PC-9 (cell line): Measurements from ENCODE around the gene KCNIP1. TPM values are rescaled to one million over a fixed set of nuclear protein-coding genes. Genes with fewer than 3 reads are reported as not detected.

Experiments
- BruUV-seq: library from RNA; stranded (reverse); fragments of 400-500 nt; replicated peaks from 2 replicates; lab custom pipeline; 2021; lab: Mats Ljungman, UMichigan
- CTCF ChIA-PET: fragments of 300-600 bp; sonication (Branson Sonifier 250); formaldehyde crosslinking; loops from one replicate; lab custom pipeline; 2022; ENCODE audit warnings: antibody characterized with exemption; lab: Charles Lee
- POLR2A ChIA-PET: fragments of 300-600 bp; sonication (Branson Sonifier 250); formaldehyde crosslinking; loops from one replicate; lab custom pipeline; 2022; ENCODE audit warnings: antibody characterized with exemption; ENCODE audit not compliant: unreplicated experiment; lab: Charles Lee
- DNase-seq, 2 experiments: peaks; one replicate each; pipeline versions ENCODE4 v3.0.0 to v3.0.0-alpha.2; 2015 to 2022; ENCODE audit warnings: mixed read lengths in 1 of 2
- H2AFZ ChIP-seq: fragments of 200-600 bp; sonication (generic); 2 replicates; pipeline ENCODE4 v1.8.1; 2017; ENCODE audit warnings: antibody characterized with exemption
- H3F3A ChIP-seq: fragments of 200-600 bp; sonication (generic); 2 replicates; pipeline ENCODE4 v1.8.1; 2017; ENCODE audit warnings: antibody characterized with exemption, mild to moderate bottlenecking, low read depth; ENCODE audit not compliant: insufficient read depth
- H3K27ac ChIP-seq: fragments of 200-600 bp; sonication (generic); 2 replicates; pipeline ENCODE4 v1.6.1; 2016; ENCODE audit warnings: mixed run types
- H3K27me3 ChIP-seq: fragments of 200-600 bp; sonication (generic); 2 replicates; pipeline ENCODE4 v1.6.1; 2016; ENCODE audit warnings: low read depth, mixed run types; ENCODE audit not compliant: insufficient read depth
- H3K36me3 ChIP-seq: fragments of 200-600 bp; sonication (generic); 2 replicates; pipeline ENCODE4 v1.6.1; 2016; ENCODE audit warnings: low read depth, mixed run types
- H3K4me1 ChIP-seq: fragments of 200-600 bp; sonication (generic); replicated peaks from 2 replicates; pipeline ENCODE4 v1.6.1; 2016; ENCODE audit warnings: mixed run types; ENCODE audit not compliant: insufficient read depth
- H3K4me2 ChIP-seq: fragments of 200-600 bp; sonication (generic); 2 replicates; pipeline ENCODE4 v1.6.1; 2017; ENCODE audit warnings: mixed run types
- H3K4me3 ChIP-seq: fragments of 200-600 bp; sonication (generic); 2 replicates; pipeline ENCODE4 v1.6.1; 2016; ENCODE audit warnings: mixed run types
- H3K79me2 ChIP-seq: fragments of 200-600 bp; sonication (generic); 2 replicates; pipeline ENCODE4 v1.6.1; 2017; ENCODE audit warnings: low read depth, mixed run types
- H3K9me2 ChIP-seq: fragments of 200-600 bp; sonication (generic); 2 replicates; pipeline ENCODE4 v1.8.1; 2017; ENCODE audit warnings: mild to moderate bottlenecking; ENCODE audit not compliant: insufficient read depth
- H3K9me3 ChIP-seq: fragments of 200-600 bp; sonication (generic); 2 replicates; pipeline ENCODE4 v1.8.1; 2016; ENCODE audit warnings: low read depth; ENCODE audit not compliant: insufficient read depth
- H4K20me1 ChIP-seq: fragments of 200-600 bp; sonication (generic); 2 replicates; pipeline ENCODE4 v1.8.1; 2017; ENCODE audit not compliant: insufficient read depth
- EZH2 ChIP-seq: fragments of 200-600 bp; sonication (generic); IDR thresholded peaks from 2 replicates; pipeline ENCODE4 v1.8.0; 2017; ENCODE audit warnings: antibody characterized with exemption, low read depth
- intact Hi-C: fragments of 100-400 bp; cut with micrococcal nuclease; formaldehyde crosslinking; loops from one replicate; pipeline ENCODE4 v1.10.0; 2022; ENCODE audit not compliant: unreplicated experiment
- total RNA-seq: library from RNA; stranded (reverse); gene quantifications from 2 replicates; pipeline ENCODE4 v1.2.3, GENCODE V29; 2021
- TF ChIP-seq, protein P1 (sequence below): fragments of 200-600 bp; sonication (generic); conservative IDR thresholded peaks from 2 replicates; pipeline ENCODE4 v1.6.1; 2017; ENCODE audit warnings: mixed run types, antibody characterized with exemption, mild to moderate bottlenecking, moderate library complexity

Gene KCNIP1
- total RNA-seq, 1 experiment from 2014 or later: not detected

DNA sequence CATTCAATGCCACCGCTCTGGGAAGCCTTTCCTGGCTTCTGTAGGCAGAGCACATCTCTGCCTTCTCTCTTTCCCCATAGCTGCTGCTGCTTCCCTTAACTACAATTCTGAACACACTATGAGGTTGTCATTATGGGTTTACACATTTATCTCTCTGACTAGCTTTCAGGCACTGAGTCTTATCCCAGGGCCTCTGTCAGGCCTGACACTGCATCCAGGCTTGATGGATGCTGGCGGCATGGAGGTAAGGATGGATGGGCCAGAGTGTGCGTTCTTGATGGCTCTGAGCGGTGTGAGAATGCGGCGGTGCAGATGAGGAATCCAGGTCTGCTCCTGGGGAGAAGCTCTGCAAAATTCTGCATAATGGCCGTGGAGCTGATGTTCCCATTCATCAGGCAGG, 6.3 kb downstream of the KCNIP1 start:
- Histone ChIP-seq H3K27me3 (0 out of 2 replicates have a peak, but pooled peaks cover 2% of the 10 kb centered on the region), H3K36me3 (no peaks in the 10 kb centered on the region), H3K9me3 (no peaks in the 10 kb centered on the region), H4K20me1 (no peaks in the 10 kb centered on the region), H3K4me2 (no peak overlapping the region), H3K27ac (no peak overlapping the region), H3K4me3 (no peak overlapping the region), H3F3A (no peaks in the 10 kb centered on the region), H2AFZ (no peak overlapping the region), H3K9me2 (no peaks in the 10 kb centered on the region), H3K79me2 (no peaks in the 10 kb centered on the region), H3K4me1 (0 out of 2 replicates have a peak, but pooled peaks cover 3% of the 10 kb centered on the region)
- POLR2A ChIA-PET: no interaction called here
- no TSS peak for BruUV-seq
- CTCF ChIA-PET: no interaction called here
- no peak for TF ChIP-seq EZH2
- TF ChIP-seq, protein P1, sequence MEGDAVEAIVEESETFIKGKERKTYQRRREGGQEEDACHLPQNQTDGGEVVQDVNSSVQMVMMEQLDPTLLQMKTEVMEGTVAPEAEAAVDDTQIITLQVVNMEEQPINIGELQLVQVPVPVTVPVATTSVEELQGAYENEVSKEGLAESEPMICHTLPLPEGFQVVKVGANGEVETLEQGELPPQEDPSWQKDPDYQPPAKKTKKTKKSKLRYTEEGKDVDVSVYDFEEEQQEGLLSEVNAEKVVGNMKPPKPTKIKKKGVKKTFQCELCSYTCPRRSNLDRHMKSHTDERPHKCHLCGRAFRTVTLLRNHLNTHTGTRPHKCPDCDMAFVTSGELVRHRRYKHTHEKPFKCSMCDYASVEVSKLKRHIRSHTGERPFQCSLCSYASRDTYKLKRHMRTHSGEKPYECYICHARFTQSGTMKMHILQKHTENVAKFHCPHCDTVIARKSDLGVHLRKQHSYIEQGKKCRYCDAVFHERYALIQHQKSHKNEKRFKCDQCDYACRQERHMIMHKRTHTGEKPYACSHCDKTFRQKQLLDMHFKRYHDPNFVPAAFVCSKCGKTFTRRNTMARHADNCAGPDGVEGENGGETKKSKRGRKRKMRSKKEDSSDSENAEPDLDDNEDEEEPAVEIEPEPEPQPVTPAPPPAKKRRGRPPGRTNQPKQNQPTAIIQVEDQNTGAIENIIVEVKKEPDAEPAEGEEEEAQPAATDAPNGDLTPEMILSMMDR: no peak
- DNase-seq: no peak
- intact Hi-C loops: no loop called here

DNA sequence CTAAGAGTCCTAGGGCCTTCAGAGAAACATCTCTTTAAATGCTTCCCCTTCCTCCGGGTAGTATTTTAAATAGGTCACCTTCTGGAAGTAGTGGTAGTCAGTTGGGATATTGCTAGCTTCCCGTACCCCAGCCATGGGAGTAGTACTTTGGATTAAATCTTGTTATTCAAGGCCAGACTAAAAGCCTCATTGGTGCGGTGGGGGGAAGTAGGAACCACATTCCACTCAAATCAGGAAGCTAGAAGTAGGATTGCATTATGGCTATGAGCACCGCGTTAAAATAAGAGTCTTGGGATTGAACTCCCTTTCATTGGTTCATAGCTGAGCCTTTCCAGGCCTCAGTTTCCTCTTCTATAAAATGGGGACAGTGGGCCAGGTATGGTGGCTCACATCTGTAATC, 6.7 kb downstream of the KCNIP1 start:
- POLR2A ChIA-PET: no interaction called here
- CTCF ChIA-PET: no interaction called here
- no peaks in the 10 kb centered on the region for H4K20me1 ChIP-seq

DNA sequence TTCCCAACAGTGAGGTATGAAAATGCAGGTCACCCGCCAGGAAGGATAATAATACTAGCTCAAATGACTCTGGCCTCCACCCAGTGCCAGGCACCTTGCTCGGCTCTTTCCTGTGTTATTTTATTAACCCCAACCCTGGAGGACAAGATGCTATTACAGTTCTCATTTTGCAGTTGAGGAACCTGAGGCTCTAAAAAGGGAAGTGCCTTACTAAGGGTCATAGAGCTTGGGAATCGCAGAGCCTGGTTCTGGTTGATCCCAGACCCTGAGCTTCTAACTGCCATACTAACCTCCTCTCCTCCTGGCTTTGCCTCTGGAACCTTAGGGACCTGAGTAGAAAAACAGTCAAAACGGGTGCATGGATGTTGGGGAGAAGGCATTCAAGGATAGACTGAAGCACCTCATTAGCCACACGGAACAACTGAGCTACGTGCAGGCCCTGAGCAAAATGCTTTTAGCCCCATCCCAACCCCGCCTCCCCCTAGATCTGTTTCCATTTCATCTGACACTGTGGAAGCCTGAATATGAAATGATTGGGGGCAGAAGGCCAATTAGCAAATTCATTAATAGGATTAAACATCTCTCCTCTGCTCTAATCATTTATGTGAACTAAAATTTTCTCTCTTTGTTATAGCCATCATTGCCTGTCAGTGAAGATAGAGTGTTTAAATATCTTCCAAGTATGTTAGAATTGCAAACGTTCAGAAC, 7.9 kb downstream of the KCNIP1 start:
- H3K36me3 ChIP-seq: no peaks in the 10 kb centered on the region
- H2AFZ ChIP-seq: no peak overlapping the region
- H3K4me3 ChIP-seq: no peak overlapping the region
- no peaks in the 10 kb centered on the region for H3K9me3 ChIP-seq
- no peaks in the 10 kb centered on the region for H3F3A ChIP-seq
- BruUV-seq: no TSS peak
- H3K27me3 ChIP-seq: no peaks in the 10 kb centered on the region; the same call in 1 of the 2 replicates
- H4K20me1 ChIP-seq: no peaks in the 10 kb centered on the region
- H3K4me1 ChIP-seq: 0 out of 2 replicates have a peak, but pooled peaks cover 3% of the 10 kb centered on the region
- H3K79me2 ChIP-seq: no peaks in the 10 kb centered on the region
- ChIA-PET POLR2A (no interaction called here), CTCF (no interaction called here)
- H3K9me2 ChIP-seq: no peaks in the 10 kb centered on the region
- intact Hi-C loops: no loop called here
- no peak overlapping the region for H3K4me2 ChIP-seq
- TF ChIP-seq, protein P1: no peak
- TF ChIP-seq EZH2: no peak
- no peak overlapping the region for H3K27ac ChIP-seq
- DNase-seq: no peak

More for the DNA sequence above, 6.7 kb downstream of the KCNIP1 start:
- Histone ChIP-seq H3K9me3 (no peaks in the 10 kb centered on the region), H3K9me2 (no peaks in the 10 kb centered on the region), H3K4me3 (no peak overlapping the region), H3K36me3 (no peaks in the 10 kb centered on the region), H3K27ac (no peak overlapping the region), H3K4me1 (0 out of 2 replicates have a peak, but pooled peaks cover 3% of the 10 kb centered on the region), H2AFZ (no peak overlapping the region), H3K79me2 (no peaks in the 10 kb centered on the region), H3K4me2 (no peak overlapping the region), H3K27me3 (no peaks in the 10 kb centered on the region; the same call in 1 of the 2 replicates), H3F3A (no peaks in the 10 kb centered on the region)
- BruUV-seq: no TSS peak
- intact Hi-C loops: no loop called here
- no peak for TF ChIP-seq EZH2
- TF ChIP-seq, protein P1: no peak
- no peak for DNase-seq
